K562 (cell line): ENCODE results near the gene SNAI1. TPM values are rescaled to one million over a fixed set of nuclear protein-coding genes. Genes with fewer than 3 reads are reported as not detected.

Source experiments
- ATAC-seq: fragments of 200-7000 bp; cut with Tn5 transposase; 3 replicates; pipeline ENCODE4 v1.9.1; 2020; ENCODE audit warnings: moderate library complexity
- BruUV-seq: library from RNA; stranded (reverse); fragments of 400-500 nt; replicated peaks from 2 replicates; lab custom pipeline; 2021; lab: Mats Ljungman, UMichigan
- CTCF ChIA-PET: fragments of 300-600 bp; formaldehyde crosslinking; extraction: SDS; loops from one replicate; lab custom pipeline; 2021; ENCODE audit warnings: low intra/inter-chr PET ratio; lab: Yijun Ruan, JAX
- POLR2A ChIA-PET: fragments of 300-600, 350-650 bp; sonication (Branson Sonifier 250); formaldehyde crosslinking; extraction: SDS; loops from one replicate; lab custom pipeline; 2021; ENCODE audit warnings: antibody characterized with exemption, inconsistent platforms; lab: Yijun Ruan, JAX
- DNase-seq, 4 experiments: peaks; one replicate each; pipeline versions ENCODE4 v3.0.0 to v3.0.0-alpha.2; 2011 to 2018; ENCODE audit warnings: low spot score in 3 of 4, mixed read lengths in 3 of 4; ENCODE audit errors: extremely low read depth in 1 of 4
- FAIRE-seq: peaks from 2 replicates; lab custom pipeline; 2011; peaks lifted over from hg19 to GRCh38; lab: Jason Lieb, UNC
- H2AFZ ChIP-seq: 2 replicates; pipeline ENCODE4 v1.6.0; 2011; ENCODE audit warnings: low read depth, low read length, control low read depth, inconsistent platforms
- H3K27ac ChIP-seq: fragments of 200-600 bp; 3 replicates; pipeline ENCODE4 v1.8.0; 2011; ENCODE audit warnings: low read depth, mild to moderate bottlenecking, control low read depth, inconsistent platforms, low read length, moderate library complexity, mixed read lengths; ENCODE audit errors: extremely low read depth
- H3K27me3 ChIP-seq, 2 experiments: fragments of 300-600 bp in 1 of 2; 2 replicates in 1 of 2; 3 replicates in 1 of 2; pipeline versions ENCODE4 v1.6.0 to v1.8.0; 2011; ENCODE audit warnings: inconsistent platforms in 2 of 2, low read length in 2 of 2, mild to moderate bottlenecking in 1 of 2, mixed read lengths in 1 of 2, moderate library complexity in 1 of 2; ENCODE audit not compliant: control insufficient read depth in 2 of 2, insufficient read depth in 2 of 2
- H3K36me3 ChIP-seq: fragments of 300-600 bp; 3 replicates; pipeline ENCODE4 v1.8.0; 2011; ENCODE audit warnings: mild to moderate bottlenecking, low read length, inconsistent platforms; ENCODE audit not compliant: control insufficient read depth, insufficient read depth
- H3K4me1 ChIP-seq, 2 experiments: fragments of 200-600 bp in 1 of 2; replicated peaks in 1 of 2; 2 replicates in 1 of 2; 3 replicates in 1 of 2; pipeline versions ENCODE4 v1.5.1 to v1.8.0; 2011; ENCODE audit warnings: inconsistent platforms in 2 of 2, low read length in 2 of 2, mild to moderate bottlenecking in 1 of 2, mixed read lengths in 1 of 2, moderate library complexity in 1 of 2; ENCODE audit not compliant: control insufficient read depth in 2 of 2, insufficient read depth in 2 of 2
- H3K4me2 ChIP-seq: 2 replicates; pipeline ENCODE4 v1.6.1; 2011; ENCODE audit warnings: low read length, control low read depth, inconsistent platforms, mixed read lengths; ENCODE audit not compliant: insufficient read depth
- H3K4me3 ChIP-seq: fragments of 200-600 bp; sonication (generic), shearing (Covaris generic); 2 replicates; pipeline ENCODE4 v1.5.1; 2016; ENCODE audit warnings: control low read depth, inconsistent platforms
- H3K79me2 ChIP-seq: fragments of 200-600 bp; 3 replicates; pipeline ENCODE4 v1.8.0; 2011; ENCODE audit warnings: low read length, inconsistent platforms; ENCODE audit not compliant: control insufficient read depth, insufficient read depth
- H3K9ac ChIP-seq, 2 experiments: 2 replicates each; pipeline versions ENCODE4 v1.6.0 to v1.6.1; 2011; ENCODE audit warnings: low read depth in 2 of 2, low read length in 2 of 2, control low read depth in 1 of 2, inconsistent platforms in 1 of 2, mild to moderate bottlenecking in 1 of 2, mixed read lengths in 1 of 2; ENCODE audit not compliant: insufficient read depth in 1 of 2
- H3K9me1 ChIP-seq: one replicate; pipeline ENCODE4 v1.6.0; 2011; ENCODE audit warnings: inconsistent platforms, mild to moderate bottlenecking, low read length, moderate library complexity; ENCODE audit not compliant: control insufficient read depth, insufficient read depth
- H3K9me3 ChIP-seq: replicated peaks from 2 replicates; pipeline ENCODE4 v1.5.1; 2011; ENCODE audit warnings: low read depth, low read length, inconsistent platforms; ENCODE audit not compliant: control insufficient read depth, insufficient read depth
- H4K20me1 ChIP-seq: replicated peaks from 2 replicates; pipeline ENCODE4 v1.6.1; 2011; ENCODE audit warnings: low read length, inconsistent platforms, mixed read lengths; ENCODE audit not compliant: control insufficient read depth, insufficient read depth
- ARID1B ChIP-seq: fragments of 450-650 bp; IDR thresholded peaks from 2 replicates; pipeline ENCODE4 v1.6.1; 2016; ENCODE audit warnings: antibody characterized with exemption, mild to moderate bottlenecking, inconsistent platforms
- CAMTA2 ChIP-seq: fragments of 250-450 bp; sonication (Bioruptor Pico); conservative IDR thresholded peaks from 2 replicates; pipeline ENCODE4 v1.5.1; 2022
- CBX8 ChIP-seq: fragments of 200-600 bp; sonication (generic); IDR thresholded peaks from 2 replicates; pipeline ENCODE4 v1.6.1; 2012; ENCODE audit warnings: borderline replicate concordance, mixed run types, low read depth, mild to moderate bottlenecking, moderate library complexity, mixed read lengths, low read length, control low read depth, inconsistent platforms; ENCODE audit not compliant: poor library complexity, severe bottlenecking; ENCODE audit errors: extremely low read depth
- FOXK2 ChIP-seq, 2 experiments: fragments of 450-650 bp; IDR thresholded peaks in 1 of 2; conservative IDR thresholded peaks in 1 of 2; 2 replicates each; pipeline ENCODE4 v1.6.1; 2016; ENCODE audit warnings: low read depth in 2 of 2, mild to moderate bottlenecking in 1 of 2
- GTF2B ChIP-seq: IDR thresholded peaks from 2 replicates; pipeline ENCODE4 v1.6.1; 2011; ENCODE audit not compliant: insufficient read length; ENCODE audit errors: extremely low read depth
- HDAC1 ChIP-seq, 2 experiments: fragments of 450-650 bp; IDR thresholded peaks; 2 replicates each; pipeline ENCODE4 v1.6.1; 2016 to 2017; ENCODE audit warnings: inconsistent platforms in 1 of 2, mild to moderate bottlenecking in 1 of 2, moderate library complexity in 1 of 2
- KDM1A ChIP-seq, 2 experiments: fragments of 450-650 bp; IDR thresholded peaks; 2 replicates each; pipeline ENCODE4 v1.6.1; 2016; ENCODE audit warnings: mild to moderate bottlenecking in 2 of 2
- KHSRP ChIP-seq: fragments of 450-650 bp; IDR thresholded peaks from 2 replicates; pipeline ENCODE4 v1.6.1; 2017
- MLLT1 ChIP-seq, 2 experiments: fragments of 450-650 bp; IDR thresholded peaks; 2 replicates each; pipeline ENCODE4 v1.6.1; 2016
- NCOR1 ChIP-seq: fragments of 450-650 bp; IDR thresholded peaks from 2 replicates; pipeline ENCODE4 v1.6.1; 2016; ENCODE audit warnings: mild to moderate bottlenecking, moderate library complexity
- NR2F6 ChIP-seq: fragments of 450-650 bp; formaldehyde crosslinking; IDR thresholded peaks from 2 replicates; pipeline ENCODE4 v1.4.0; 2020; ENCODE audit warnings: mild to moderate bottlenecking
- OTX1 ChIP-seq: fragments of 450-650 bp; formaldehyde crosslinking; IDR thresholded peaks from 2 replicates; pipeline ENCODE4 v1.4.0; 2022; ENCODE audit warnings: mild to moderate bottlenecking
- PHTF2 ChIP-seq: fragments of 250-450 bp; sonication (Bioruptor Pico); IDR thresholded peaks from 2 replicates; pipeline ENCODE4 v1.5.0; 2021; ENCODE audit warnings: mild to moderate bottlenecking
- PML ChIP-seq: IDR thresholded peaks from 2 replicates; pipeline ENCODE4 v1.6.1; 2012; ENCODE audit warnings: low read length, inconsistent platforms
- SMARCA4 ChIP-seq: fragments of 450-650 bp; IDR thresholded peaks from 2 replicates; pipeline ENCODE4 v1.6.1; 2016
- TEAD1 ChIP-seq, 2 experiments: fragments of 450-650 bp in 1 of 2; sonication (generic) in 1 of 2; formaldehyde crosslinking; IDR thresholded peaks; 2 replicates each; pipeline versions ENCODE4 v1.4.0 to v1.8.0; 2020 to 2022; ENCODE audit warnings: mild to moderate bottlenecking in 2 of 2, missing genetic modification reagents in 1 of 2
- ZEB2 ChIP-seq: fragments of 450-650 bp; IDR thresholded peaks from 2 replicates; pipeline ENCODE4 v1.6.1; 2016
- ZNF224 ChIP-seq: sonication (generic); formaldehyde crosslinking; IDR thresholded peaks from 2 replicates; pipeline ENCODE4 v1.8.0; 2022; ENCODE audit warnings: mild to moderate bottlenecking, missing genetic modification reagents
- ZNF586 ChIP-seq: fragments of 450-650 bp; formaldehyde crosslinking; conservative IDR thresholded peaks from 2 replicates; pipeline ENCODE4 v1.4.0; 2020; ENCODE audit warnings: mild to moderate bottlenecking, moderate library complexity
- ZNF589 ChIP-seq: fragments of 200-800 bp; sonication (Bioruptor generic); IDR thresholded peaks from 2 replicates; pipeline ENCODE4 v1.6.1; 2016; ENCODE audit warnings: low read depth, missing genetic modification characterization, missing compliant biosample characterization
- WGBS: fragments of 100-300 bp; shearing (Covaris generic); methylation state at CpG from one replicate; pipeline ENCODE4 v1.1.6; 2016; ENCODE audit warnings: low coverage, mixed read lengths; ENCODE audit not compliant: insufficient coverage; ENCODE audit errors: missing lambda C conversion rate; 5-methylcytosine and 5-hydroxymethylcytosine counted together
- in situ Hi-C: fragments of 300-500 bp; cut with MboI; formaldehyde crosslinking; loops from 4 replicates; pipeline ENCODE4 v1.15.0; 2018; ENCODE audit warnings: inconsistent platforms, mixed read lengths
- intact Hi-C: fragments of 100-400 bp; cut with micrococcal nuclease; formaldehyde crosslinking; loops from 2 replicates; pipeline ENCODE4 v1.14.2; 2022
- polyA plus RNA-seq, 8 experiments: library from polyadenylated mRNA; depleted of rRNA in 4 of 8; stranded (reverse) in 5 of 8; unstranded in 3 of 8; fragments of >200 nt; fragmentation: Nextera tagmentation in 2 of 8; fragmentation: Illumina TruSeq in 1 of 8; extraction: Ambion mirVana in 2 of 8; extraction: Trizol in 1 of 8; gene quantifications; 2 replicates each; pipeline versions ENCODE4 v1.2.1 to v1.2.3, GENCODE V29; 2011 to 2014; ENCODE audit warnings: inconsistent platforms in 1 of 8, missing spikeins in 1 of 8
- total RNA-seq, 7 experiments: library from RNA; depleted of rRNA in 6 of 7; stranded (reverse); fragments of >200 nt in 6 of 7; fragmentation: Illumina TruSeq in 2 of 7; extraction: Trizol in 2 of 7; gene quantifications; 2 replicates each; pipeline versions ENCODE4 v1.2.1 to v1.2.3, GENCODE V29; 2011 to 2021; ENCODE audit warnings: low replicate concordance in 1 of 7

The SNAI1 gene
- total and polyA plus RNA-seq, 9 of the 15 experiments (the other 6 are each of a cell fraction or from before 2014, with no cell fraction given), result 0.32 to 11.6 (median 2.0) TPM

GRCh38 chr20:49993301-49993751 is 10.5 kb downstream of the SNAI1 start (continued):
- peak; percentile 37; the same call in 1 of the 2 replicates for TF ChIP-seq ARID1B
- TF ChIP-seq TEAD1 (CRISPR knock-in tag; IDR thresholded peaks at IDR 0.05), result no peak
- TF ChIP-seq PML, result 0 out of 2 replicates have a peak, but pooled peaks have one; percentile 5
- TF ChIP-seq SMARCA4, result peak; percentile 53; the same call in 1 of the 2 replicates
- peak; percentile 77; the same call in 1 of the 2 replicates for TF ChIP-seq ZEB2
- 0 out of 4 replicates have a peak, but pooled peaks of 1 of the 2 experiments have one; percentile 17 for TF ChIP-seq KDM1A (IDR thresholded peaks at IDR 0.05)
- TF ChIP-seq NR2F6 (CRISPR knock-in tag), result no peak
- no peak for TF ChIP-seq PHTF2 (CRISPR knock-in tag)
- 0 out of 4 replicates have a peak, but pooled peaks of 1 of the 2 experiments have one; percentile 33 for TF ChIP-seq FOXK2 (conservative IDR thresholded peaks at IDR 0.05 in 1 of 2, IDR thresholded peaks at IDR 0.05 in 1 of 2; ENCODE audit: low read depth in 2 of 2)
- no peak for TF ChIP-seq NCOR1
- TF ChIP-seq HDAC1 (IDR thresholded peaks at IDR 0.05), result peak in 1 of 2 experiments; percentile 69; a peak in 2 of 4 replicates
- peak; percentile 71; the same call in 1 of the 2 replicates for TF ChIP-seq ZNF589 (CRISPR knock-in tag)
- TF ChIP-seq, all 486 proteins: peak for 44

- FAIRE-seq (no peak), DNase-seq (no peak), ATAC-seq (no peak)
- Histone ChIP-seq H3K9me1 (no peaks in the 10 kb centered on the region), H3K4me2 (no peak overlapping the region), H3K36me3 (no peaks in the 10 kb centered on the region), H3K79me2 (no peaks in the 10 kb centered on the region), H3K27me3 (no peaks in the 10 kb centered on the region), H3K4me3 (no peak overlapping the region), H3K27ac (no peak overlapping the region), H3K9me3 (no peaks in the 10 kb centered on the region), H3K4me1 (peaks cover 4% of the 10 kb centered on the region in 2 experiments; a peak in 2 of 5 replicates), H4K20me1 (no peaks in the 10 kb centered on the region), H3K9ac (no peak overlapping the region), H2AFZ (no peak overlapping the region)
- BruUV-seq, result no TSS peak
- CTCF ChIA-PET, result no interaction called here
- in situ Hi-C loops (no loop called here), intact Hi-C loops (no loop called here)
- POLR2A ChIA-PET, result interaction anchor here (7.0 kb wide), 1 partner anchor 9 kb away, joined by 78 read pairs; no protein-coding TSS in a partner anchor
- 52% methylated on average over 2 of the region's 3 CpGs for WGBS
- no peak for TF ChIP-seq KHSRP
- TF ChIP-seq GTF2B, result no peak
- TF ChIP-seq CAMTA2 (CRISPR knock-in tag), result no peak
- TF ChIP-seq ZNF224, result no peak
- TF ChIP-seq OTX1 (CRISPR knock-in tag), result no peak
- no peak for TF ChIP-seq ZNF586 (CRISPR knock-in tag)
- no peak for TF ChIP-seq MLLT1 (IDR thresholded peaks at IDR 0.05)
- TF ChIP-seq CBX8, result no peak
Measured at GRCh38 chr20:49995586-49995985, 12.8 kb downstream of the SNAI1 start.
